IMR-90 (cell line): ENCODE results near the gene ZNF248.
"Not testable (repeated sequence)": the region's sequence is repeated elsewhere in the genome, so short reads cannot be mapped to it uniquely, and the experiment has no call there.

Experiments used
- CEBPB ChIP-seq: IDR thresholded peaks from 2 replicates; pipeline ENCODE4 v1.6.1; 2012; ENCODE audit warnings: low read depth, low read length, improper control_type of control experiment
- CHD1 ChIP-seq: IDR thresholded peaks from 2 replicates; pipeline ENCODE4 v1.6.1; 2012; ENCODE audit warnings: low read depth, low read length, improper control_type of control experiment
- CTCF ChIP-seq: conservative IDR thresholded peaks from 2 replicates; pipeline ENCODE4 v1.5.1; 2012; ENCODE audit warnings: mild to moderate bottlenecking, low read depth, low read length, improper control_type of control experiment
- MAZ ChIP-seq: IDR thresholded peaks from 2 replicates; pipeline ENCODE4 v1.6.1; 2012; ENCODE audit warnings: low read depth, mild to moderate bottlenecking, low read length, improper control_type of control experiment, moderate library complexity, borderline replicate concordance
- POLR2A ChIP-seq: IDR thresholded peaks from 2 replicates; pipeline ENCODE4 v1.6.1; 2012; ENCODE audit warnings: mild to moderate bottlenecking, low read depth, low read length
- RAD21 ChIP-seq: IDR thresholded peaks from 2 replicates; pipeline ENCODE4 v1.6.1; 2012; ENCODE audit warnings: low read length, improper control_type of control experiment

DNA sequence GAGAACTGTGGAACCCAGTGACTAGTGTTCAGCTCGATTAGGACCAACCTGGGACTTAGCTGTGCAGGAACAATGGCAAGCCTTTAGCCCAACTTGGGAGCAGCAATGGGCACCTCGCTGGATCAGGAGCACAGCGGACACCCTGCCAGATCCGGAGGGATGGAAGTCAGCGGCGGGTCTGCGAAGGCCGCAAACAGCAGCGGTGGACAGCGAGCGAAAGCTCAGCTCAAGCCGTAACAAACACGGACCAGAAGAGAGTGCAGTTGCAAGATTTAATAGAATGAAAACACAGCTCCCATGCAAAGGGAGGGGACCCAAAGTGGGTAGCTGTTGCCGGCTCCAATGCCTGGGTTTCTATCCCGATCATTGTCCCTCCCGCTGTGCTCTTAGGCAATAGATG is 1.9 kb upstream of the ZNF248 start:
- TF ChIP-seq CHD1, CTCF, POLR2A, RAD21, CEBPB, MAZ: not testable (repeated sequence)
